HPDE6-E6E7 (cell line): ENCODE data around the gene RNF187.

Experiments used
- DNase-seq: peaks from one replicate; pipeline ENCODE4 v3.0.0; 2011; ENCODE audit warnings: missing footprints; ENCODE audit errors: extremely low spot score

RNF187 gene

GRCh38 chr1:228487336-228488124 lies at the start of gene RNF187:
Gene RNF187 (plus strand): TSS chr1:228487382.
- peak; percentile 28 for DNase-seq

- no peak for DNase-seq
These were observed 49.7 kb upstream of the RNF187 start for GRCh38 chr1:228437424-228437962.

- DNase-seq, result no peak
These were observed 48.9 kb upstream of the RNF187 start for GRCh38 chr1:228438266-228438665.

GRCh38 chr1:228440761-228441500 lies 46.3 kb upstream of the RNF187 start:
- no peak for DNase-seq

- DNase-seq, result no peak
These were observed 43.8 kb upstream of the RNF187 start for GRCh38 chr1:228443395-228443794.

- no peak for DNase-seq
These were observed 41.7 kb upstream of the RNF187 start for GRCh38 chr1:228445490-228445842.

- peak; percentile 34 for DNase-seq
These were observed 41.1 kb upstream of the RNF187 start for GRCh38 chr1:228445843-228446650.

- DNase-seq, result no peak
These were observed 40.3 kb upstream of the RNF187 start for GRCh38 chr1:228446852-228447251.

GRCh38 chr1:228448372-228448771 lies 38.8 kb upstream of the RNF187 start:
- no peak for DNase-seq

- DNase-seq, result no peak
These were observed 37.0 kb upstream of the RNF187 start for GRCh38 chr1:228450200-228450599.

- no peak for DNase-seq
These were observed 34.8 kb upstream of the RNF187 start for GRCh38 chr1:228452194-228453021.

- no peak for DNase-seq
These were observed 34.1 kb upstream of the RNF187 start for GRCh38 chr1:228453022-228453560.

- DNase-seq, result no peak
These were observed 33.6 kb upstream of the RNF187 start for GRCh38 chr1:228453614-228454013.

- DNase-seq, result no peak
These were observed 32.9 kb upstream of the RNF187 start for GRCh38 chr1:228454238-228454637.

GRCh38 chr1:228455715-228456114 lies 31.5 kb upstream of the RNF187 start:
- no peak for DNase-seq

- no peak for DNase-seq
These were observed 30.7 kb upstream of the RNF187 start for GRCh38 chr1:228456252-228457016.

- DNase-seq, result no peak
These were observed 30.2 kb upstream of the RNF187 start for GRCh38 chr1:228457017-228457395.

- DNase-seq, result peak; percentile 90
These were observed 29.6 kb upstream of the RNF187 start for GRCh38 chr1:228457396-228458176.
